ENCODE data around the gene FDX2.

The FDX2 gene

GRCh38 chr19:10270616-10271394 lies 45.0 kb downstream of the FDX2 start, which contains the start of gene ICAM1:
TSS of gene ICAM1 (plus strand) at chr19:10271120. CDS start at chr19:10271160, 40 bp downstream.
- H3K27ac ChIP-seq (ENCODE audit: low read depth, low read length), result peak within 1 kb of the TSS; percentile 83
- peaks cover 11 to 19% of the 10 kb centered on the region in 2 donors for H3K4me1 ChIP-seq (ENCODE audit: control insufficient read depth in 1 of 2, insufficient read depth in 2 of 2, low read length in 2 of 2)
- H3K9me3 ChIP-seq (ENCODE audit: control insufficient read depth in 1 of 2, low read length in 2 of 2), result no peaks in the 10 kb centered on the region
- peak within 1 kb of the TSS; percentile 44 to 57 for H3K9ac ChIP-seq (ENCODE audit: low read depth in 1 of 2, low read length in 2 of 2)
- H3K36me3 ChIP-seq (ENCODE audit: control insufficient read depth in 1 of 2, insufficient read depth in 2 of 2, low read length in 2 of 2), result peaks cover 0 to 4% of the 10 kb centered on the region in 2 donors
- H3K4me3 ChIP-seq (ENCODE audit: low read depth in 1 of 2, low read length in 2 of 2), result peak within 1 kb of the TSS; percentile 60 to 71
- peaks cover 9 to 16% of the 10 kb centered on the region in 2 donors for H3K27me3 ChIP-seq (ENCODE audit: control insufficient read depth in 1 of 2, insufficient read depth in 2 of 2, low read length in 2 of 2)

- H3K9ac ChIP-seq (ENCODE audit: low read depth in 1 of 2, low read length in 2 of 2), result peak overlapping the region; percentile 44 to 57
Measured at GRCh38 chr19:10270180-10270615, 45.6 kb downstream of the FDX2 start.

GRCh38 chr19:10269333-10270179 lies 46.3 kb downstream of the FDX2 start:
- Histone ChIP-seq H3K9me3 (ENCODE audit: control insufficient read depth in 1 of 2, low read length in 2 of 2) (no peaks in the 10 kb centered on the region), H3K4me1 (ENCODE audit: control insufficient read depth in 1 of 2, insufficient read depth in 2 of 2, low read length in 2 of 2) (peaks cover 11 to 19% of the 10 kb centered on the region in 2 donors), H3K9ac (ENCODE audit: low read depth in 1 of 2, low read length in 2 of 2) (peak overlapping the region; percentile 44 to 57), H3K27ac (ENCODE audit: low read depth, low read length) (peak overlapping the region; percentile 83), H3K27me3 (ENCODE audit: control insufficient read depth in 1 of 2, insufficient read depth in 2 of 2, low read length in 2 of 2) (peaks cover 9 to 16% of the 10 kb centered on the region in 2 donors), H3K4me3 (ENCODE audit: low read depth in 1 of 2, low read length in 2 of 2) (peak overlapping the region; percentile 60 to 71), H3K36me3 (ENCODE audit: control insufficient read depth in 1 of 2, insufficient read depth in 2 of 2, low read length in 2 of 2) (peaks cover 0 to 2% of the 10 kb centered on the region in 2 donors)

More at GRCh38 chr19:10270180-10270615, 45.6 kb downstream of the FDX2 start:
- H3K4me1 ChIP-seq (ENCODE audit: control insufficient read depth in 1 of 2, insufficient read depth in 2 of 2, low read length in 2 of 2), result peaks cover 11 to 19% of the 10 kb centered on the region in 2 donors
- H3K27me3 ChIP-seq (ENCODE audit: control insufficient read depth in 1 of 2, insufficient read depth in 2 of 2, low read length in 2 of 2), result peaks cover 9 to 16% of the 10 kb centered on the region in 2 donors
- no peaks in the 10 kb centered on the region for H3K9me3 ChIP-seq (ENCODE audit: control insufficient read depth in 1 of 2, low read length in 2 of 2)
- peak overlapping the region; percentile 60 to 71 for H3K4me3 ChIP-seq (ENCODE audit: low read depth in 1 of 2, low read length in 2 of 2)
- H3K36me3 ChIP-seq (ENCODE audit: control insufficient read depth in 1 of 2, insufficient read depth in 2 of 2, low read length in 2 of 2), result peaks cover 0 to 4% of the 10 kb centered on the region in 2 donors
- peak overlapping the region; percentile 83 for H3K27ac ChIP-seq (ENCODE audit: low read depth, low read length)

- H3K9ac ChIP-seq (ENCODE audit: low read depth in 1 of 2, low read length in 2 of 2), result no peak overlapping the region
- no peaks in the 10 kb centered on the region for H3K9me3 ChIP-seq (ENCODE audit: control insufficient read depth in 1 of 2, low read length in 2 of 2)
- H3K4me1 ChIP-seq (ENCODE audit: control insufficient read depth in 1 of 2, insufficient read depth in 2 of 2, low read length in 2 of 2), result peaks cover 11 to 19% of the 10 kb centered on the region in 2 donors
- H3K4me3 ChIP-seq (ENCODE audit: low read depth in 1 of 2, low read length in 2 of 2), result no peak overlapping the region
- H3K36me3 ChIP-seq (ENCODE audit: control insufficient read depth in 1 of 2, insufficient read depth in 2 of 2, low read length in 2 of 2), result no peaks in the 10 kb centered on the region
- peaks cover 9 to 16% of the 10 kb centered on the region in 2 donors for H3K27me3 ChIP-seq (ENCODE audit: control insufficient read depth in 1 of 2, insufficient read depth in 2 of 2, low read length in 2 of 2)
- H3K27ac ChIP-seq (ENCODE audit: low read depth, low read length), result peak overlapping the region; percentile 10
Measured at GRCh38 chr19:10268071-10268470, 47.7 kb downstream of the FDX2 start.

GRCh38 chr19:10266706-10267105 lies 49.1 kb downstream of the FDX2 start:
- no peak overlapping the region for H3K27ac ChIP-seq (ENCODE audit: low read depth, low read length)
- no peaks in the 10 kb centered on the region for H3K36me3 ChIP-seq (ENCODE audit: control insufficient read depth in 1 of 2, insufficient read depth in 2 of 2, low read length in 2 of 2)
- peaks cover 11 to 15% of the 10 kb centered on the region in 2 donors for H3K4me1 ChIP-seq (ENCODE audit: control insufficient read depth in 1 of 2, insufficient read depth in 2 of 2, low read length in 2 of 2)
- no peak overlapping the region for H3K4me3 ChIP-seq (ENCODE audit: low read depth in 1 of 2, low read length in 2 of 2)
- peaks cover 9 to 16% of the 10 kb centered on the region in 2 donors for H3K27me3 ChIP-seq (ENCODE audit: control insufficient read depth in 1 of 2, insufficient read depth in 2 of 2, low read length in 2 of 2)
- no peaks in the 10 kb centered on the region for H3K9me3 ChIP-seq (ENCODE audit: control insufficient read depth in 1 of 2, low read length in 2 of 2)
- no peak overlapping the region for H3K9ac ChIP-seq (ENCODE audit: low read depth in 1 of 2, low read length in 2 of 2)

GRCh38 chr19:10262771-10263170 lies 53.0 kb downstream of the FDX2 start:
- Histone ChIP-seq H3K36me3 (ENCODE audit: control insufficient read depth in 1 of 2, insufficient read depth in 2 of 2, low read length in 2 of 2) (peaks cover 8 to 21% of the 10 kb centered on the region in 2 donors), H3K4me1 (ENCODE audit: control insufficient read depth in 1 of 2, insufficient read depth in 2 of 2, low read length in 2 of 2) (peaks cover 5 to 6% of the 10 kb centered on the region in 2 donors), H3K27ac (ENCODE audit: low read depth, low read length) (no peak overlapping the region), H3K4me3 (ENCODE audit: low read depth in 1 of 2, low read length in 2 of 2) (no peak overlapping the region), H3K9me3 (ENCODE audit: control insufficient read depth in 1 of 2, low read length in 2 of 2) (no peaks in the 10 kb centered on the region), H3K27me3 (ENCODE audit: control insufficient read depth in 1 of 2, insufficient read depth in 2 of 2, low read length in 2 of 2) (no peaks in the 10 kb centered on the region), H3K9ac (ENCODE audit: low read depth in 1 of 2, low read length in 2 of 2) (no peak overlapping the region)

- H3K9me3 ChIP-seq (ENCODE audit: control insufficient read depth in 1 of 2, low read length in 2 of 2), result no peaks in the 10 kb centered on the region
- H3K27me3 ChIP-seq (ENCODE audit: control insufficient read depth in 1 of 2, insufficient read depth in 2 of 2, low read length in 2 of 2), result no peaks in the 10 kb centered on the region
- H3K4me3 ChIP-seq (ENCODE audit: low read depth in 1 of 2, low read length in 2 of 2), result no peak overlapping the region
- peaks cover 5 to 6% of the 10 kb centered on the region in 2 donors for H3K4me1 ChIP-seq (ENCODE audit: control insufficient read depth in 1 of 2, insufficient read depth in 2 of 2, low read length in 2 of 2)
- H3K36me3 ChIP-seq (ENCODE audit: control insufficient read depth in 1 of 2, insufficient read depth in 2 of 2, low read length in 2 of 2), result peaks cover 16 to 38% of the 10 kb centered on the region in 2 donors
- H3K27ac ChIP-seq (ENCODE audit: low read depth, low read length), result no peak overlapping the region
- H3K9ac ChIP-seq (ENCODE audit: low read depth in 1 of 2, low read length in 2 of 2), result no peak overlapping the region
Measured at GRCh38 chr19:10260141-10260584, 55.7 kb downstream of the FDX2 start.

Data from duodenal mucosa (tissue), 2 donors.